Activated gamma-delta T cell (primary cell): Measurements from ENCODE around the gene ORC1.

Experiments used
- DNase-seq: peaks from one replicate; lab custom pipeline; 2025; lab: John Stamatoyannopoulos, UW

The ORC1 gene

DNA sequence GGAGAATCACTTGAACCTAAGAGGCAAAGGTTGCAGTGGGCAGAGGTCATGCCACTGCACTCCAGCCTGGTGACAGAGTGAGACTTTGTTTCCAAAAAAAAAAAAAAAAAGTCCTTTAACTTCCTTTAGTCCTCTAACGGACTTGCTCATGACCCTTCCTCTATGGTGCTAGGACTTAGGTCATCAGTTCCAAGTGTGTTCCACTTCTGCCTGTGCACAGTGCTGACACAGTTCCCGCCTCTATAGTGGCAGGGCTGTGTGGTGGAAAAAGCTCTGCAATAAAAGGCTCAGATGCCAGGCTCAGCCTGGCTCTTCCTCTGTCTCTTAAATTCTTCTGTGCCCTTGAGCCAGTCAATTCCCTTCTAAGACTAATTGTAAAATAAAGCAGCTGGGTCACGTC, 60.2 kb downstream of the ORC1 start:
- no peak for DNase-seq

- no peak for DNase-seq
Observed at GRCh38 chr1:52341655-52342260, 62.5 kb downstream of the ORC1 start.

DNA sequence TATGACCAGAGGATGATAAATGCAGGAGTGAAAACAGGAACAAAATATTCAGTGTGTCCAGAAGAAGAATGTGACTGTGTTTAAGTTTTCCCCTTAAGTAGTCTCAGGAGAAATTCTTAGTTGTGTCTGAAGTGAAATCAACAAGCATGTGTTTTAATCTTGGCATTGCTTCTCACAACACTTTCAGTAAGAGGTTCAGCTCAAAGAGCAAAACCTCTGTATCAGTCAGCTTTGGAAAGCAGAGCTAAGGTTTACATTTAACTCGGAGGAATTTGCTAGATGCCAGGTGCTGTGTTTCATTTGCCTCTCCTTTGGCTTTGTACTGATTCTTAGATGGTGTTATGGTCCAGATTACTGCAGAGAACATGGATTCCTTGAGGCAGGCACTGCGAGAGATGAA, 66.8 kb downstream of the ORC1 start:
- DNase-seq = no peak

DNA sequence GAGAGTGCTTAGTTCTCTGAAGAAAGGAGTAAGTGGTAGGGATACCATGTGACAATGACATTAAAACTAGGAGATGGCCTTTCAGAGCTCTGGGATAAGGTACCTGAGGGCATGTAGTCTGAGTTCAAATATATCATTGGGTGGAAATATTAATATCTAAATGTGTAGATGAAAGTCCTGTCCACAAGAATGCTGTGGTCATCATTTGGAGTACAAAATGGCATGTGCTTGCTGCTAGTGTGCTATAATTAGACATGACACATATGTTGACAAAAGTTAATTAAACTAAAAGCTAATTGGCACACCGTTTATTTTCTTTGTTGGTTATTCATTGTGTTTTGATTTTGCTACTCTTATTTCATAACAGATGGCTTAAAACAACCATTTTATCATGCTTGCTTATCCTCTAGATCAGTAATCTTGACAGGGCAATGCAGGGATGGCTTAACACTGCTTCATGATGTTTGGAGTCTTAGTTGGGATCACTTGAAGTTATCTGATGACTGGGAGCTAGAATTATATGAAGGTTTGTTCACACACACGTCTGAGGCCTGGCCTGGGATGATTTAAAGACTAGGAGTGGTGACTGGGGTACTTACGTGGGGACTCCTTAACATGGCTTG, 69.2 kb downstream of the ORC1 start:
- DNase-seq = no peak

DNA sequence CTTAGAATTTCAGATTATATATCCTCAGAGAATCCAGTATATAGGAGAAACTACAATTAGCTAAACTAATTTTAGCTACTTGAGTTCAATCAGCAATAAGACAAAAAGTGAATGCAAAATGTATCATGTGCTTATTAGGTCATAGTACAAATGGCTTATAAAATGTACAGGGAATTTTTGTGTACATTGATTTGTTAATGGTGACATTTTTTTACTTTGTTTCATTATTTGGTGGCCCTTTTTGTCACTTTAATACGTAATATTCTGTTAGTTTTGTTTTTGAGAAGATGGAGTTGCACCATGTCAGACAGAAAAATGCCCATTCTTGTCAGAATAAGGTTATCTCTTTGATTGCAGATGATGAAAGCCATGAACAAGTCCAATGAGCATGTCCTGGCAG, 71.8 kb downstream of the ORC1 start:
- DNase-seq = no peak

- DNase-seq = no peak
Observed at GRCh38 chr1:52328615-52329014, 75.6 kb downstream of the ORC1 start.

GRCh38 chr1:52325786-52326185, 78.4 kb downstream of the ORC1 start:
- DNase-seq = no peak

- DNase-seq = no peak
Observed at GRCh38 chr1:52323731-52324130, 80.5 kb downstream of the ORC1 start.
